ENCODE measurements around the gene MTREX.

Gene MTREX

DNA sequence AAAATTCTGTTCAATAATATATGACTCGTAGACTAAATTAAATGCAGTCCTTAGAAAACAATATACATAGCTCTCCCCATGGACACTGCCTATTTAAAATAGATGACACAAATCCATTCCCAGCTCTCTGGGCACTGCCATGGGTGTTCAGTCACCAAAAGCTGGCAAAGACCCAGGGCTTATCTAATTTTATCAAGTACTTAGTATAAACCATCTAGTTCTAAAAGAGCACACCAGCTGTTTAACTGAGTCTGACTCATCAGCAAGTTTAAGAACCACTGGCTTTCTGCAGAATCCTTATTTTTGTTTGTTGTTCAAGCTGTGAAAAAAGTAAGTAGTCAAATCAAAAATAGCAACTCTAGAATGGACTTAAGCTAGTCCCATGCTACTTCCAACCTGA is 119.4 kb downstream of the MTREX start:
- H3K27ac ChIP-seq = peak overlapping the region; percentile 55; the same call in 1 of the 2 replicates
- TF ChIP-seq, protein P1, sequence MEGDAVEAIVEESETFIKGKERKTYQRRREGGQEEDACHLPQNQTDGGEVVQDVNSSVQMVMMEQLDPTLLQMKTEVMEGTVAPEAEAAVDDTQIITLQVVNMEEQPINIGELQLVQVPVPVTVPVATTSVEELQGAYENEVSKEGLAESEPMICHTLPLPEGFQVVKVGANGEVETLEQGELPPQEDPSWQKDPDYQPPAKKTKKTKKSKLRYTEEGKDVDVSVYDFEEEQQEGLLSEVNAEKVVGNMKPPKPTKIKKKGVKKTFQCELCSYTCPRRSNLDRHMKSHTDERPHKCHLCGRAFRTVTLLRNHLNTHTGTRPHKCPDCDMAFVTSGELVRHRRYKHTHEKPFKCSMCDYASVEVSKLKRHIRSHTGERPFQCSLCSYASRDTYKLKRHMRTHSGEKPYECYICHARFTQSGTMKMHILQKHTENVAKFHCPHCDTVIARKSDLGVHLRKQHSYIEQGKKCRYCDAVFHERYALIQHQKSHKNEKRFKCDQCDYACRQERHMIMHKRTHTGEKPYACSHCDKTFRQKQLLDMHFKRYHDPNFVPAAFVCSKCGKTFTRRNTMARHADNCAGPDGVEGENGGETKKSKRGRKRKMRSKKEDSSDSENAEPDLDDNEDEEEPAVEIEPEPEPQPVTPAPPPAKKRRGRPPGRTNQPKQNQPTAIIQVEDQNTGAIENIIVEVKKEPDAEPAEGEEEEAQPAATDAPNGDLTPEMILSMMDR (conservative IDR thresholded peaks at IDR 0.05) = no peak

- H3K27ac ChIP-seq = peak overlapping the region; percentile 55
- TF ChIP-seq, protein P1 (conservative IDR thresholded peaks at IDR 0.05) = no peak
Observed at GRCh38 chr5:55429221-55429612, 121.4 kb downstream of the MTREX start.

DNA sequence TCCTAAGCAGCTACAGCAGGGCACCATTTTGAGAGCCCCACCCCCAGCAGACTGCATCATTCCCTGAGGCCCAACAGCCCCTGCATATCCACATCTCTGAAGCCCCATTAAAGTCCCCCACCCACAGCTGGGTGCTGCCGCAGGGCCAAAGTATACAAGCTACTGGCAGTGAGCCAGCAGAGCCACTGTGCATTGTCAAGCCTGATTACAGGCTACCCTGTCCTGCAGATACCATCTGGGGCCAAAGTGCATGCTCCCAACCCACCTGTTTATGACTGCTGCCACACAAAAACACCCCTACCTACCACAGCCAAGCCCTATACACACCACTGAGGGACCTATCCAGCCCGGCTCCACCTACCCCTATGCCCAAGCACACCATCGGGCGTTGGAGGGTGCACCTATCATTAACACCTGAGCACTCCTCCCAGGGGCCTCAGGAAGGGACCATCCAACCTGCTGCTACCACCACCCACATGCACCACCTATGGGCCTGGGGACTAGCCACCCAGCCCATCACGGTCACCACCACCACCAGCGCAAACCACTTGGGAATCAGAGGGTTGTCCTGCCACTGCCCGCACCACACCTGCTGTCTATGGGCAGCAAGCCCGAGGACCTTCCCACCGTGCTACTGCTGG is 121.9 kb downstream of the MTREX start:
- H3K27ac ChIP-seq = peak overlapping the region; percentile 55
- TF ChIP-seq, protein P1 (conservative IDR thresholded peaks at IDR 0.05) = no peak

- TF ChIP-seq, protein P1 (conservative IDR thresholded peaks at IDR 0.05) = no peak
- H3K27ac ChIP-seq = no peak overlapping the region
Observed at GRCh38 chr5:55432549-55432948, 124.8 kb downstream of the MTREX start.

GRCh38 chr5:55437452-55437851 is 129.7 kb downstream of the MTREX start:
- peak overlapping the region; percentile 69 for H3K27ac ChIP-seq
- TF ChIP-seq, protein P1 (conservative IDR thresholded peaks at IDR 0.05) = no peak

- peak overlapping the region; percentile 69 for H3K27ac ChIP-seq
- TF ChIP-seq, protein P1 (conservative IDR thresholded peaks at IDR 0.05) = no peak
Observed at GRCh38 chr5:55437859-55438206, 130.0 kb downstream of the MTREX start.

DNA sequence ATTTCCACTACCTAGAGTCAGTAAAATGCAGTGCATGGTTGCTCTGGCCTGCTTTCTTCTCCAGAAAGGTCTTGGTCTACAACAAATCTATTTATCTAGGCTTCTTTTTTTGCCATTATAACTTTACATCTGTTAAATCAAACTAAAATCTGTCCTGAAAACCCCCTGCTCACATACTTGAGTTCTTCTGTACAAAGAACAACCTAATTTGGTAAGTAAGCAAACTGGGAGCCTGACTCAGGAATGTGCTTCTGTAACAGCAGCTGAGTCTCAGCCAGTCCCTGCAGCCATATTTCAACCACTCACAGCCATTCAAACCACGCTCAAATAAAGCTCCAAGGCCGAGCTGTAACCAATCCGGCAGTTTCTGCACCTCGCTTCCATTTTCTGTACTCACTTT is 131.2 kb downstream of the MTREX start:
- TF ChIP-seq, protein P1 (conservative IDR thresholded peaks at IDR 0.05) = no peak
- H3K27ac ChIP-seq = peak overlapping the region; percentile 69

Measured in VCaP (cell line).